ENCODE data around the gene SLC18B1.

- TF ChIP-seq POLR2A (IDR thresholded peaks at IDR 0.05) (no peak), CTCF (IDR thresholded peaks at IDR 0.05) (no peak)
Measured at GRCh38 chr6:132819405-132820161, 21.1 kb upstream of the SLC18B1 start.
